ENCODE measurements around the gene ASTL. TPM values are rescaled to one million over a fixed set of nuclear protein-coding genes. Genes with fewer than 3 reads are reported as not detected.

The ASTL gene
- total RNA-seq, 1 experiment from 2014 or later: 0.34 TPM

DNA sequence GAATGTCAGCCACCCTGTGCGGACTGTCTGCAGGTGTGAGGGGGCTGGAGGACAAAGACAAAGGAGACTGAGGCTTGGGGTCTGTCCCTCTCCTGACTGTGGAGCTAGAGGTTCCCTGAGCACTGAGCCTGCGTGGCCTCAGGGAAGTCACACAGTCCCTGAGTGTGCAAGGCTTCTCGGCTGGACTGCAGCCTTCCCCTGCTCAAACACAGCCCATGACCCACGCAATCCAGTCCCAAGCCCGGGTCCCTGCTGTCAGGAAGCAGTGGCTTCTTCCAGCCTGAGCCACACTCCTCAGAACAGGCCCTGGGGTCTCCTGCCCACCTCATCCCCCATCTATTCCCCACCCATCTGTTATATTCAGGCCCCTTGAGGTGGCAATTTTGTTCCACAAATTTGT lies 2.7 kb downstream of the ASTL start:
- Histone ChIP-seq H3K4me2 (ENCODE audit: low read length) (no peak overlapping the region), H3K27ac (ENCODE audit: low read depth, low read length) (no peak overlapping the region), H3K36me3 (ENCODE audit: control insufficient read depth in 1 of 2, insufficient read depth in 2 of 2, low read length in 2 of 2) (no peaks in the 10 kb centered on the region), H3K79me2 (ENCODE audit: insufficient read depth, low read length) (no peaks in the 10 kb centered on the region), H4K20me1 (ENCODE audit: insufficient read depth) (no peaks in the 10 kb centered on the region), H3K9me3 (ENCODE audit: control insufficient read depth in 1 of 2, insufficient read depth in 1 of 2, low read depth in 1 of 2, low read length in 2 of 2) (no peaks in the 10 kb centered on the region), H3K9me2 (ENCODE audit: insufficient read depth) (no peaks in the 10 kb centered on the region), H3K4me3 (replicated peaks in 1 of 2; ENCODE audit: low read depth in 1 of 2, low read length in 2 of 2) (no peak overlapping the region), H2AFZ (ENCODE audit: low read depth, low read length, poor library complexity, severe bottlenecking) (no peak overlapping the region), H3K4me1 (ENCODE audit: control insufficient read depth in 1 of 2, insufficient read depth in 2 of 2, low read length in 2 of 2) (peaks cover 4 to 15% of the 10 kb centered on the region in 2 experiments; a peak in 3 of 4 replicates), H3K27me3 (ENCODE audit: insufficient read depth, low read length) (no peaks in the 10 kb centered on the region), H3K9ac (ENCODE audit: low read length) (no peak overlapping the region)
- POLR2A ChIA-PET: no interaction called here
- intact Hi-C loops (cut with micrococcal nuclease): no loop called here
- ATAC-seq: no peak
- no peak for DNase-seq (ENCODE audit: low read depth, low spot score)
- RAD21 ChIA-PET (ENCODE audit: low non-redundant PET in 1 of 2, low total read pairs in 2 of 2, uncharacterized antibody in 2 of 2, unreplicated experiment in 2 of 2): no interaction called here
- CTCF ChIA-PET: no interaction called here
- BruUV-seq (replicated peaks): no TSS peak
- TF ChIP-seq FOSL1 (IDR thresholded peaks at IDR 0.05; ENCODE audit: low read depth) (no peak), SP1 (IDR thresholded peaks at IDR 0.05; ENCODE audit: low read depth) (no peak), SRF (IDR thresholded peaks at IDR 0.05; ENCODE audit: low read depth) (no peak), RAD21 (IDR thresholded peaks at IDR 0.05; ENCODE audit: low read depth) (no peak), EGR1 (IDR thresholded peaks at IDR 0.05; ENCODE audit: low read depth) (no peak), SIN3A (IDR thresholded peaks at IDR 0.05; ENCODE audit: low read depth) (no peak), ELF1 (IDR thresholded peaks at IDR 0.05; ENCODE audit: borderline replicate concordance, low read depth) (no peak), POLR2AphosphoS5 (IDR thresholded peaks at IDR 0.05; ENCODE audit: low read depth, low read length) (no peak), CBX3 (IDR thresholded peaks at IDR 0.05; ENCODE audit: low read depth) (no peak), ZNF274 (IDR thresholded peaks at IDR 0.05; ENCODE audit: low read depth, low read length) (no peak), POLR2A (IDR thresholded peaks at IDR 0.05; ENCODE audit: borderline replicate concordance, extremely low read depth, insufficient read depth, insufficient read length) (no peak), CEBPB (IDR thresholded peaks at IDR 0.05; ENCODE audit: low read depth) (no peak), EZH2phosphoT487 (IDR thresholded peaks at IDR 0.05; ENCODE audit: borderline replicate concordance) (no peak), TCF7L2 (IDR thresholded peaks at IDR 0.05; ENCODE audit: borderline replicate concordance, extremely low read depth, insufficient read depth, insufficient read length) (no peak), YY1 (IDR thresholded peaks at IDR 0.05; ENCODE audit: extremely low read depth, insufficient replicate concordance, low read depth, low read length) (no peak)
- TF ChIP-seq, protein P1, sequence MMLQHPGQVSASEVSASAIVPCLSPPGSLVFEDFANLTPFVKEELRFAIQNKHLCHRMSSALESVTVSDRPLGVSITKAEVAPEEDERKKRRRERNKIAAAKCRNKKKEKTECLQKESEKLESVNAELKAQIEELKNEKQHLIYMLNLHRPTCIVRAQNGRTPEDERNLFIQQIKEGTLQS (IDR thresholded peaks at IDR 0.05): no peak
- TF ChIP-seq, protein P2, sequence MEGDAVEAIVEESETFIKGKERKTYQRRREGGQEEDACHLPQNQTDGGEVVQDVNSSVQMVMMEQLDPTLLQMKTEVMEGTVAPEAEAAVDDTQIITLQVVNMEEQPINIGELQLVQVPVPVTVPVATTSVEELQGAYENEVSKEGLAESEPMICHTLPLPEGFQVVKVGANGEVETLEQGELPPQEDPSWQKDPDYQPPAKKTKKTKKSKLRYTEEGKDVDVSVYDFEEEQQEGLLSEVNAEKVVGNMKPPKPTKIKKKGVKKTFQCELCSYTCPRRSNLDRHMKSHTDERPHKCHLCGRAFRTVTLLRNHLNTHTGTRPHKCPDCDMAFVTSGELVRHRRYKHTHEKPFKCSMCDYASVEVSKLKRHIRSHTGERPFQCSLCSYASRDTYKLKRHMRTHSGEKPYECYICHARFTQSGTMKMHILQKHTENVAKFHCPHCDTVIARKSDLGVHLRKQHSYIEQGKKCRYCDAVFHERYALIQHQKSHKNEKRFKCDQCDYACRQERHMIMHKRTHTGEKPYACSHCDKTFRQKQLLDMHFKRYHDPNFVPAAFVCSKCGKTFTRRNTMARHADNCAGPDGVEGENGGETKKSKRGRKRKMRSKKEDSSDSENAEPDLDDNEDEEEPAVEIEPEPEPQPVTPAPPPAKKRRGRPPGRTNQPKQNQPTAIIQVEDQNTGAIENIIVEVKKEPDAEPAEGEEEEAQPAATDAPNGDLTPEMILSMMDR (IDR thresholded peaks at IDR 0.05 in 2 of 3, conservative IDR thresholded peaks at IDR 0.05 in 1 of 3; ENCODE audit: borderline replicate concordance in 1 of 3, insufficient read depth in 1 of 3, low read depth in 2 of 3, low read length in 2 of 3): no peak
- TF ChIP-seq, protein P3, sequence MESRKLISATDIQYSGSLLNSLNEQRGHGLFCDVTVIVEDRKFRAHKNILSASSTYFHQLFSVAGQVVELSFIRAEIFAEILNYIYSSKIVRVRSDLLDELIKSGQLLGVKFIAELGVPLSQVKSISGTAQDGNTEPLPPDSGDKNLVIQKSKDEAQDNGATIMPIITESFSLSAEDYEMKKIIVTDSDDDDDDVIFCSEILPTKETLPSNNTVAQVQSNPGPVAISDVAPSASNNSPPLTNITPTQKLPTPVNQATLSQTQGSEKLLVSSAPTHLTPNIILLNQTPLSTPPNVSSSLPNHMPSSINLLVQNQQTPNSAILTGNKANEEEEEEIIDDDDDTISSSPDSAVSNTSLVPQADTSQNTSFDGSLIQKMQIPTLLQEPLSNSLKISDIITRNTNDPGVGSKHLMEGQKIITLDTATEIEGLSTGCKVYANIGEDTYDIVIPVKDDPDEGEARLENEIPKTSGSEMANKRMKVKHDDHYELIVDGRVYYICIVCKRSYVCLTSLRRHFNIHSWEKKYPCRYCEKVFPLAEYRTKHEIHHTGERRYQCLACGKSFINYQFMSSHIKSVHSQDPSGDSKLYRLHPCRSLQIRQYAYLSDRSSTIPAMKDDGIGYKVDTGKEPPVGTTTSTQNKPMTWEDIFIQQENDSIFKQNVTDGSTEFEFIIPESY (IDR thresholded peaks at IDR 0.05; ENCODE audit: extremely low read depth, insufficient replicate concordance, low read length): no peak
- TF ChIP-seq, protein P4, sequence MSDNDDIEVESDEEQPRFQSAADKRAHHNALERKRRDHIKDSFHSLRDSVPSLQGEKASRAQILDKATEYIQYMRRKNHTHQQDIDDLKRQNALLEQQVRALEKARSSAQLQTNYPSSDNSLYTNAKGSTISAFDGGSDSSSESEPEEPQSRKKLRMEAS (IDR thresholded peaks at IDR 0.05): no peak
- TF ChIP-seq, protein P5, sequence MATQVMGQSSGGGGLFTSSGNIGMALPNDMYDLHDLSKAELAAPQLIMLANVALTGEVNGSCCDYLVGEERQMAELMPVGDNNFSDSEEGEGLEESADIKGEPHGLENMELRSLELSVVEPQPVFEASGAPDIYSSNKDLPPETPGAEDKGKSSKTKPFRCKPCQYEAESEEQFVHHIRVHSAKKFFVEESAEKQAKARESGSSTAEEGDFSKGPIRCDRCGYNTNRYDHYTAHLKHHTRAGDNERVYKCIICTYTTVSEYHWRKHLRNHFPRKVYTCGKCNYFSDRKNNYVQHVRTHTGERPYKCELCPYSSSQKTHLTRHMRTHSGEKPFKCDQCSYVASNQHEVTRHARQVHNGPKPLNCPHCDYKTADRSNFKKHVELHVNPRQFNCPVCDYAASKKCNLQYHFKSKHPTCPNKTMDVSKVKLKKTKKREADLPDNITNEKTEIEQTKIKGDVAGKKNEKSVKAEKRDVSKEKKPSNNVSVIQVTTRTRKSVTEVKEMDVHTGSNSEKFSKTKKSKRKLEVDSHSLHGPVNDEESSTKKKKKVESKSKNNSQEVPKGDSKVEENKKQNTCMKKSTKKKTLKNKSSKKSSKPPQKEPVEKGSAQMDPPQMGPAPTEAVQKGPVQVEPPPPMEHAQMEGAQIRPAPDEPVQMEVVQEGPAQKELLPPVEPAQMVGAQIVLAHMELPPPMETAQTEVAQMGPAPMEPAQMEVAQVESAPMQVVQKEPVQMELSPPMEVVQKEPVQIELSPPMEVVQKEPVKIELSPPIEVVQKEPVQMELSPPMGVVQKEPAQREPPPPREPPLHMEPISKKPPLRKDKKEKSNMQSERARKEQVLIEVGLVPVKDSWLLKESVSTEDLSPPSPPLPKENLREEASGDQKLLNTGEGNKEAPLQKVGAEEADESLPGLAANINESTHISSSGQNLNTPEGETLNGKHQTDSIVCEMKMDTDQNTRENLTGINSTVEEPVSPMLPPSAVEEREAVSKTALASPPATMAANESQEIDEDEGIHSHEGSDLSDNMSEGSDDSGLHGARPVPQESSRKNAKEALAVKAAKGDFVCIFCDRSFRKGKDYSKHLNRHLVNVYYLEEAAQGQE (IDR thresholded peaks at IDR 0.05; ENCODE audit: low read depth): no peak
